Fibroblast of skin of abdomen (primary cell): Measurements from ENCODE around the gene POFUT2.

Experiments used
- DNase-seq: peaks from one replicate; pipeline ENCODE4 v3.0.0-alpha.2; 2013

POFUT2 gene

GRCh38 chr21:45220714-45221490 is 66.8 kb downstream of the POFUT2 start:
- DNase-seq, result no peak

GRCh38 chr21:45220071-45220481 is 67.6 kb downstream of the POFUT2 start:
- DNase-seq, result peak; percentile 29

- peak; percentile 10 for DNase-seq
Measured at GRCh38 chr21:45219517-45219916, 68.2 kb downstream of the POFUT2 start.

- no peak for DNase-seq
Measured at GRCh38 chr21:45217010-45217409, 70.7 kb downstream of the POFUT2 start.

- no peak for DNase-seq
Measured at GRCh38 chr21:45215213-45215612, 72.5 kb downstream of the POFUT2 start.
